Measurements from ENCODE around the gene KAT6B. TPM values are rescaled to one million over a fixed set of nuclear protein-coding genes. Genes with fewer than 3 reads are reported as not detected.

Gene KAT6B
- total and polyA plus RNA-seq, 2 donors (not counting 1 experiment from before 2014, with no cell fraction given): 8.6 to 111 TPM

- H3K27me3 Mint-ChIP-seq: no peaks in the 10 kb centered on the region
- no peak for ATAC-seq (ENCODE audit: low read depth)
- WGBS (ENCODE audit: insufficient coverage): no CpG with 5 or more reads among the region's 2 CpGs
- no peaks in the 10 kb centered on the region for H3K27me3 ChIP-seq (replicated peaks in 1 of 4; ENCODE audit: control extremely low read depth in 1 of 4, control insufficient read depth in 3 of 4, insufficient read depth in 4 of 4, low read length in 3 of 4)
- H3K27ac Mint-ChIP-seq: no peak overlapping the region
- H3K79me2 ChIP-seq (ENCODE audit: control insufficient read depth, insufficient read depth, low read length): peaks cover 65% of the 10 kb centered on the region
- H4K20me1 ChIP-seq (ENCODE audit: control insufficient read depth, insufficient read depth, low read length, poor library complexity, severe bottlenecking): peaks cover 15% of the 10 kb centered on the region
- no peaks in the 10 kb centered on the region for H3K4me1 ChIP-seq (ENCODE audit: control insufficient read depth in 2 of 2, insufficient read depth in 2 of 2, low read length in 2 of 2)
- H3K9me3 Mint-ChIP-seq (ENCODE audit: insufficient read depth): no peaks in the 10 kb centered on the region
- H3K27ac ChIP-seq (ENCODE audit: low read length in 2 of 2): no peak overlapping the region
- H3K4me1 Mint-ChIP-seq: peaks cover 17% of the 10 kb centered on the region
- H3K9ac ChIP-seq (ENCODE audit: low read length): no peak overlapping the region
- H2AFZ ChIP-seq (ENCODE audit: insufficient read depth, low read depth, low read length, poor library complexity, severe bottlenecking): no peak overlapping the region
- H3K9me3 ChIP-seq (ENCODE audit: control extremely low read depth in 1 of 3, control insufficient read depth in 2 of 3, insufficient read depth in 1 of 3, low read length in 2 of 3): no peaks in the 10 kb centered on the region
- no peak for TF ChIP-seq CTCF (IDR thresholded peaks at IDR 0.05)
- no peak for TF ChIP-seq EZH2 (IDR thresholded peaks at IDR 0.05; ENCODE audit: borderline replicate concordance, insufficient read depth, low read depth, low read length, poor library complexity, severe bottlenecking)
- no peak for DNase-seq
- no peak overlapping the region for H3K4me3 ChIP-seq (ENCODE audit: control extremely low read depth in 1 of 5, extremely low read depth in 1 of 5, insufficient read depth in 1 of 5, low read depth in 2 of 5, low read length in 4 of 5)
- no peak overlapping the region for H3K4me2 ChIP-seq (replicated peaks; ENCODE audit: low read depth, low read length, poor library complexity, severe bottlenecking)
- CTCF ChIA-PET: interaction anchor here (0.5 kb wide), 1 partner anchor 1774 kb away, joined by 3 read pairs; no protein-coding TSS in a partner anchor
- POLR2A ChIA-PET: no interaction called here
- intact Hi-C loops (cut with micrococcal nuclease): no loop called here
- H3K4me3 Mint-ChIP-seq: no peak overlapping the region
- peaks cover 0 to 1% of the 10 kb centered on the region in 2 experiments for H3K36me3 ChIP-seq (replicated peaks in 1 of 2; ENCODE audit: control extremely low read depth in 1 of 2, control insufficient read depth in 1 of 2, extremely low read depth in 1 of 2, insufficient read depth in 2 of 2, low read length in 1 of 2)
Observed at GRCh38 chr10:74928742-74929191, 102.4 kb downstream of the KAT6B start.

GRCh38 chr10:74929197-74929596 is 102.8 kb downstream of the KAT6B start:
- Histone ChIP-seq H4K20me1 (ENCODE audit: control insufficient read depth, insufficient read depth, low read length, poor library complexity, severe bottlenecking) (peaks cover 15% of the 10 kb centered on the region), H3K9me3 (ENCODE audit: control extremely low read depth in 1 of 3, control insufficient read depth in 2 of 3, insufficient read depth in 1 of 3, low read length in 2 of 3) (no peaks in the 10 kb centered on the region), H3K4me2 (replicated peaks; ENCODE audit: low read depth, low read length, poor library complexity, severe bottlenecking) (no peak overlapping the region), H3K4me1 (ENCODE audit: control insufficient read depth in 2 of 2, insufficient read depth in 2 of 2, low read length in 2 of 2) (no peaks in the 10 kb centered on the region), H3K4me3 (ENCODE audit: control extremely low read depth in 1 of 5, extremely low read depth in 1 of 5, insufficient read depth in 1 of 5, low read depth in 2 of 5, low read length in 4 of 5) (no peak overlapping the region), H3K9ac (ENCODE audit: low read length) (no peak overlapping the region), H3K27me3 (replicated peaks in 1 of 4; ENCODE audit: control extremely low read depth in 1 of 4, control insufficient read depth in 3 of 4, insufficient read depth in 4 of 4, low read length in 3 of 4) (no peaks in the 10 kb centered on the region), H3K27ac (ENCODE audit: low read length in 2 of 2) (no peak overlapping the region), H3K36me3 (replicated peaks in 1 of 2; ENCODE audit: control extremely low read depth in 1 of 2, control insufficient read depth in 1 of 2, extremely low read depth in 1 of 2, insufficient read depth in 2 of 2, low read length in 1 of 2) (peaks cover 0 to 1% of the 10 kb centered on the region in 2 experiments), H2AFZ (ENCODE audit: insufficient read depth, low read depth, low read length, poor library complexity, severe bottlenecking) (no peak overlapping the region), H3K79me2 (ENCODE audit: control insufficient read depth, insufficient read depth, low read length) (peaks cover 65% of the 10 kb centered on the region)
- TF ChIP-seq EZH2 (IDR thresholded peaks at IDR 0.05; ENCODE audit: borderline replicate concordance, insufficient read depth, low read depth, low read length, poor library complexity, severe bottlenecking) (no peak), CTCF (IDR thresholded peaks at IDR 0.05) (no peak)
- CTCF ChIA-PET: no interaction called here
- WGBS (ENCODE audit: insufficient coverage): no CpG with 5 or more reads among the region's 5 CpGs
- Mint-ChIP-seq H3K9me3 (ENCODE audit: insufficient read depth) (no peaks in the 10 kb centered on the region), H3K27ac (no peak overlapping the region), H3K4me3 (no peak overlapping the region), H3K27me3 (no peaks in the 10 kb centered on the region), H3K4me1 (peaks cover 15% of the 10 kb centered on the region)
- DNase-seq: no peak
- POLR2A ChIA-PET: no interaction called here
- intact Hi-C loops (cut with micrococcal nuclease): no loop called here
- no peak for ATAC-seq (ENCODE audit: low read depth)
